CD4-positive, alpha-beta T cell treated with Interleukin-4 for 1 hour (primary cell): ENCODE data around the gene NXT1.

Experiments used
- DNase-seq, 2 donors: peaks; one replicate each; pipeline ENCODE4 v3.0.0-alpha.2; 2020 to 2022

NXT1 gene

GRCh38 chr20:23361476-23362391 is 11.1 kb downstream of the NXT1 start, which contains the start of gene GZF1:
Gene GZF1, plus strand, starts transcription at chr20:23362182. Its CDS starts 2,202 bp downstream, at chr20:23364384.
- peak; percentile 98 to 99 for DNase-seq

GRCh38 chr20:23362392-23363256 is 12.0 kb downstream of the NXT1 start:
- DNase-seq = peak; percentile 49 to 56

- DNase-seq = no peak
Measured at GRCh38 chr20:23363257-23363649, 12.7 kb downstream of the NXT1 start.

- DNase-seq = no peak
Measured at GRCh38 chr20:23365390-23366165, 15.0 kb downstream of the NXT1 start.

GRCh38 chr20:23366384-23366783 is 15.8 kb downstream of the NXT1 start:
- DNase-seq = peak in 1 of 2 donors; percentile 54

GRCh38 chr20:23367770-23368169 is 17.2 kb downstream of the NXT1 start:
- no peak for DNase-seq

GRCh38 chr20:23368316-23369071 is 17.9 kb downstream of the NXT1 start:
- no peak for DNase-seq

GRCh38 chr20:23369072-23369823 is 18.7 kb downstream of the NXT1 start:
- DNase-seq = no peak

- no peak for DNase-seq
Measured at GRCh38 chr20:23370274-23370673, 19.7 kb downstream of the NXT1 start.

GRCh38 chr20:23370873-23371272 is 20.3 kb downstream of the NXT1 start:
- no peak for DNase-seq

GRCh38 chr20:23371496-23371895 is 20.9 kb downstream of the NXT1 start:
- DNase-seq = no peak

GRCh38 chr20:23374441-23374840 is 23.9 kb downstream of the NXT1 start:
- DNase-seq = no peak

- no peak for DNase-seq
Measured at GRCh38 chr20:23375827-23376226, 25.2 kb downstream of the NXT1 start.

GRCh38 chr20:23379772-23380171 is 29.2 kb downstream of the NXT1 start:
- no peak for DNase-seq

GRCh38 chr20:23381876-23382275 is 31.3 kb downstream of the NXT1 start:
- no peak for DNase-seq

GRCh38 chr20:23386304-23387117 is 35.9 kb downstream of the NXT1 start:
- no peak for DNase-seq

GRCh38 chr20:23387118-23387443 is 36.5 kb downstream of the NXT1 start:
- DNase-seq = no peak

GRCh38 chr20:23390091-23390774 is 39.6 kb downstream of the NXT1 start:
- no peak for DNase-seq

GRCh38 chr20:23391707-23392310 is 41.2 kb downstream of the NXT1 start:
- DNase-seq = no peak
